ENCODE results near the gene SAP30BP. TPM values are rescaled to one million over a fixed set of nuclear protein-coding genes. Genes with fewer than 3 reads are reported as not detected.

The SAP30BP gene
- total RNA-seq, 1 experiment from 2014 or later = 149 TPM

DNA sequence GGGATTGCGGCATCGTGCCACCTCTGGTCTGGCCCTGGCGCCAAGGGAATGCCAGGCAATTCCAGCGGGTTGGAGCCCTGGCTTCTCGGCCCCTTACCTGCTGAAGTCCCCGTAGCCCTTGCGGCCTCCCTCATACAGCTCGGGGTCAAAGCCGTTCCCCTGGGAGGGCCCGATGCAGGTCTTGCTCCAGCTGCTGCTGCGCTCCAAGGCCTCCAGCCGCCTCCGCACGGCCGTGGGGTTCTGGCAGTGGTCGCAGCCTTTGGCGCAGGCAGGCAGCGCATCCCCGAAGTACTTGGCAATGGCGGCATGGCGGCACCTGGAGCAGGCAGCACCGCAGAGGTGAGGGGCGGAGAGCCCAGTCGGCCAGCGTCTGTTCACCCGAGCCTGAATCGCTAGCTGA is 35.8 kb upstream of the SAP30BP start:
- BruUV-seq (replicated peaks) = no TSS peak
- H3K4me1 ChIP-seq (ENCODE audit: control insufficient read depth in 1 of 2, insufficient read depth in 2 of 2, low read length in 2 of 2) = peaks cover 15 to 22% of the 10 kb centered on the region in 2 experiments
- no peaks in the 10 kb centered on the region for H3K79me2 ChIP-seq (ENCODE audit: insufficient read depth, low read length)
- DNase-seq (ENCODE audit: low read depth, low spot score) (no peak), ATAC-seq (no peak)
- H3K9me2 ChIP-seq (ENCODE audit: insufficient read depth) = no peaks in the 10 kb centered on the region
- H3K9ac ChIP-seq (ENCODE audit: low read length) = no peak overlapping the region
- H3K27ac ChIP-seq (ENCODE audit: low read depth, low read length) = no peak overlapping the region
- RAD21 ChIA-PET (ENCODE audit: low non-redundant PET in 1 of 2, low total read pairs in 2 of 2, uncharacterized antibody in 2 of 2, unreplicated experiment in 2 of 2) = no interaction called here
- H3K4me3 ChIP-seq (replicated peaks in 1 of 2; ENCODE audit: low read depth in 1 of 2, low read length in 2 of 2) = no peak overlapping the region
- H3K27me3 ChIP-seq (ENCODE audit: insufficient read depth, low read length) = no peaks in the 10 kb centered on the region
- no peak overlapping the region for H2AFZ ChIP-seq (ENCODE audit: low read depth, low read length, poor library complexity, severe bottlenecking)
- H3K9me3 ChIP-seq (ENCODE audit: control insufficient read depth in 1 of 2, insufficient read depth in 1 of 2, low read depth in 1 of 2, low read length in 2 of 2) = no peaks in the 10 kb centered on the region
- POLR2A ChIA-PET = interaction anchor here (1.5 kb wide), 1 partner anchor 149 kb away, joined by 4 read pairs; a partner anchor contains a TSS
- no peaks in the 10 kb centered on the region for H3K36me3 ChIP-seq (ENCODE audit: control insufficient read depth in 1 of 2, insufficient read depth in 2 of 2, low read length in 2 of 2)
- no peaks in the 10 kb centered on the region for H4K20me1 ChIP-seq (ENCODE audit: insufficient read depth)
- no peak overlapping the region for H3K4me2 ChIP-seq (ENCODE audit: low read length)
- TF ChIP-seq, protein P1, sequence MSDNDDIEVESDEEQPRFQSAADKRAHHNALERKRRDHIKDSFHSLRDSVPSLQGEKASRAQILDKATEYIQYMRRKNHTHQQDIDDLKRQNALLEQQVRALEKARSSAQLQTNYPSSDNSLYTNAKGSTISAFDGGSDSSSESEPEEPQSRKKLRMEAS (IDR thresholded peaks at IDR 0.05) = no peak
- intact Hi-C loops (cut with micrococcal nuclease) = loop anchor here (5.0 kb wide), 1 partner anchor 114 kb away; the partner anchor contains the start of genes CASKIN2 and TSEN54
- CTCF ChIA-PET = no interaction called here

DNA sequence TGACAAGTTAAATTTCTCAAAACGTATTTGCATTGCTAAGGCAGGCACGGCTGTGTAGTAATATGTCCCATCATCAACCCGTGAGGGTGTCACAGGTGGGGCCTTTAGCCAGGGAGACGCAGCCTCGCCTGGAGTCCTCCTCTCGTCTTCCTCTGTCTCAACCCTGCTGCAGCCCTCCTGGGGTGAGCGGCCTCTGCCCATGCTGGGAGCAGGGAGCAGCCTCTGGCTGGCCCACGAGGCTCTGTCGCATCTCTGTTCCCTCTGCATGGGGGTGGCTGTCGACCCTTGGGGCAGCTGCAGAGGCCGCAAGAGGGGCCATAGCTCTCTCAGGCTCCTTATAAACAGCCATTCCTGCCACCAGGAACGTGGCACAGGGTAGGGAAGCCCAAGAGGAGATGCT is 34.7 kb upstream of the SAP30BP start:
- Histone ChIP-seq H3K9ac (ENCODE audit: low read length) (peak overlapping the region; percentile 2; the same call in 1 of the 2 replicates), H3K27ac (ENCODE audit: low read depth, low read length) (peak overlapping the region; percentile 73; the same call in 1 of the 2 replicates)

More for the DNA sequence above, 34.7 kb upstream of the SAP30BP start:
- Histone ChIP-seq H3K4me3 (replicated peaks in 1 of 2; ENCODE audit: low read depth in 1 of 2, low read length in 2 of 2) (no peak overlapping the region), H2AFZ (ENCODE audit: low read depth, low read length, poor library complexity, severe bottlenecking) (no peak overlapping the region), H3K27me3 (ENCODE audit: insufficient read depth, low read length) (no peaks in the 10 kb centered on the region), H3K4me1 (ENCODE audit: control insufficient read depth in 1 of 2, insufficient read depth in 2 of 2, low read length in 2 of 2) (peaks cover 15 to 22% of the 10 kb centered on the region in 2 experiments), H3K9me3 (ENCODE audit: control insufficient read depth in 1 of 2, insufficient read depth in 1 of 2, low read depth in 1 of 2, low read length in 2 of 2) (no peaks in the 10 kb centered on the region), H3K9me2 (ENCODE audit: insufficient read depth) (no peaks in the 10 kb centered on the region), H3K36me3 (ENCODE audit: control insufficient read depth in 1 of 2, insufficient read depth in 2 of 2, low read length in 2 of 2) (no peaks in the 10 kb centered on the region), H3K79me2 (ENCODE audit: insufficient read depth, low read length) (no peaks in the 10 kb centered on the region), H3K4me2 (ENCODE audit: low read length) (peak overlapping the region; percentile 60; the same call in 1 of the 2 replicates), H4K20me1 (ENCODE audit: insufficient read depth) (no peaks in the 10 kb centered on the region)
- BruUV-seq (replicated peaks) = no TSS peak
- ChIA-PET POLR2A (interaction anchor here (0.9 to 2.4 kb wide), 4 partner anchors 13 to 116 kb away, joined by 3 to 17 read pairs (median 4); a partner anchor contains a TSS), RAD21 (ENCODE audit: low non-redundant PET in 1 of 2, low total read pairs in 2 of 2, uncharacterized antibody in 2 of 2, unreplicated experiment in 2 of 2) (interaction anchor here (0.6 to 2.8 kb wide), 13 partner anchors 12 to 133 kb away, joined by 3 to 18 read pairs (median 6); partner anchors contain the start of gene GALK1 (in 1 of the 2)), CTCF (interaction anchor here (0.6 to 2.8 kb wide), 46 partner anchors 10 to 213 kb away, joined by 3 to 169 read pairs (median 6); partner anchors contain the start of genes GALK1, ITGB4, RECQL5 and SAP30BP)
- DNase-seq (ENCODE audit: low read depth, low spot score) (no peak), ATAC-seq (no peak)
- intact Hi-C loops (cut with micrococcal nuclease) = loop anchor here (5.0 kb wide), 1 partner anchor 115 kb away; the partner anchor contains the start of genes CASKIN2 and TSEN54
- TF ChIP-seq, protein P2, sequence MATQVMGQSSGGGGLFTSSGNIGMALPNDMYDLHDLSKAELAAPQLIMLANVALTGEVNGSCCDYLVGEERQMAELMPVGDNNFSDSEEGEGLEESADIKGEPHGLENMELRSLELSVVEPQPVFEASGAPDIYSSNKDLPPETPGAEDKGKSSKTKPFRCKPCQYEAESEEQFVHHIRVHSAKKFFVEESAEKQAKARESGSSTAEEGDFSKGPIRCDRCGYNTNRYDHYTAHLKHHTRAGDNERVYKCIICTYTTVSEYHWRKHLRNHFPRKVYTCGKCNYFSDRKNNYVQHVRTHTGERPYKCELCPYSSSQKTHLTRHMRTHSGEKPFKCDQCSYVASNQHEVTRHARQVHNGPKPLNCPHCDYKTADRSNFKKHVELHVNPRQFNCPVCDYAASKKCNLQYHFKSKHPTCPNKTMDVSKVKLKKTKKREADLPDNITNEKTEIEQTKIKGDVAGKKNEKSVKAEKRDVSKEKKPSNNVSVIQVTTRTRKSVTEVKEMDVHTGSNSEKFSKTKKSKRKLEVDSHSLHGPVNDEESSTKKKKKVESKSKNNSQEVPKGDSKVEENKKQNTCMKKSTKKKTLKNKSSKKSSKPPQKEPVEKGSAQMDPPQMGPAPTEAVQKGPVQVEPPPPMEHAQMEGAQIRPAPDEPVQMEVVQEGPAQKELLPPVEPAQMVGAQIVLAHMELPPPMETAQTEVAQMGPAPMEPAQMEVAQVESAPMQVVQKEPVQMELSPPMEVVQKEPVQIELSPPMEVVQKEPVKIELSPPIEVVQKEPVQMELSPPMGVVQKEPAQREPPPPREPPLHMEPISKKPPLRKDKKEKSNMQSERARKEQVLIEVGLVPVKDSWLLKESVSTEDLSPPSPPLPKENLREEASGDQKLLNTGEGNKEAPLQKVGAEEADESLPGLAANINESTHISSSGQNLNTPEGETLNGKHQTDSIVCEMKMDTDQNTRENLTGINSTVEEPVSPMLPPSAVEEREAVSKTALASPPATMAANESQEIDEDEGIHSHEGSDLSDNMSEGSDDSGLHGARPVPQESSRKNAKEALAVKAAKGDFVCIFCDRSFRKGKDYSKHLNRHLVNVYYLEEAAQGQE (IDR thresholded peaks at IDR 0.05; ENCODE audit: low read depth) = no peak
- TF ChIP-seq, protein P1 (IDR thresholded peaks at IDR 0.05) = no peak
- TF ChIP-seq RAD21 (IDR thresholded peaks at IDR 0.05; ENCODE audit: low read depth) (no peak), SIN3A (IDR thresholded peaks at IDR 0.05; ENCODE audit: low read depth) (no peak), CBX3 (IDR thresholded peaks at IDR 0.05; ENCODE audit: low read depth) (no peak), CEBPB (IDR thresholded peaks at IDR 0.05; ENCODE audit: low read depth) (no peak)
- TF ChIP-seq, protein P3, sequence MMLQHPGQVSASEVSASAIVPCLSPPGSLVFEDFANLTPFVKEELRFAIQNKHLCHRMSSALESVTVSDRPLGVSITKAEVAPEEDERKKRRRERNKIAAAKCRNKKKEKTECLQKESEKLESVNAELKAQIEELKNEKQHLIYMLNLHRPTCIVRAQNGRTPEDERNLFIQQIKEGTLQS (IDR thresholded peaks at IDR 0.05) = no peak
